Stomach (tissue), 4 donors: ENCODE measurements around the gene FBXO47.

Experiments
- CTCF ChIP-seq, 7 experiments: fragments of 450-650 bp in 4 of 7; fragments of 200-600 bp in 3 of 7; sonication (generic) in 3 of 7; IDR thresholded peaks; one replicate each; pipeline ENCODE4 v1.5.1; 2016 to 2019; ENCODE audit warnings: antibody characterized with exemption in 7 of 7, control low read depth in 2 of 7, mild to moderate bottlenecking in 1 of 7
- POLR2A ChIP-seq, 4 donors: fragments of 450-650 bp; IDR thresholded peaks; one replicate each; pipeline ENCODE4 v1.6.1; 2016; ENCODE audit warnings: antibody characterized with exemption in 4 of 4, control low read depth in 2 of 4, mild to moderate bottlenecking in 1 of 4, moderate library complexity in 1 of 4

DNA sequence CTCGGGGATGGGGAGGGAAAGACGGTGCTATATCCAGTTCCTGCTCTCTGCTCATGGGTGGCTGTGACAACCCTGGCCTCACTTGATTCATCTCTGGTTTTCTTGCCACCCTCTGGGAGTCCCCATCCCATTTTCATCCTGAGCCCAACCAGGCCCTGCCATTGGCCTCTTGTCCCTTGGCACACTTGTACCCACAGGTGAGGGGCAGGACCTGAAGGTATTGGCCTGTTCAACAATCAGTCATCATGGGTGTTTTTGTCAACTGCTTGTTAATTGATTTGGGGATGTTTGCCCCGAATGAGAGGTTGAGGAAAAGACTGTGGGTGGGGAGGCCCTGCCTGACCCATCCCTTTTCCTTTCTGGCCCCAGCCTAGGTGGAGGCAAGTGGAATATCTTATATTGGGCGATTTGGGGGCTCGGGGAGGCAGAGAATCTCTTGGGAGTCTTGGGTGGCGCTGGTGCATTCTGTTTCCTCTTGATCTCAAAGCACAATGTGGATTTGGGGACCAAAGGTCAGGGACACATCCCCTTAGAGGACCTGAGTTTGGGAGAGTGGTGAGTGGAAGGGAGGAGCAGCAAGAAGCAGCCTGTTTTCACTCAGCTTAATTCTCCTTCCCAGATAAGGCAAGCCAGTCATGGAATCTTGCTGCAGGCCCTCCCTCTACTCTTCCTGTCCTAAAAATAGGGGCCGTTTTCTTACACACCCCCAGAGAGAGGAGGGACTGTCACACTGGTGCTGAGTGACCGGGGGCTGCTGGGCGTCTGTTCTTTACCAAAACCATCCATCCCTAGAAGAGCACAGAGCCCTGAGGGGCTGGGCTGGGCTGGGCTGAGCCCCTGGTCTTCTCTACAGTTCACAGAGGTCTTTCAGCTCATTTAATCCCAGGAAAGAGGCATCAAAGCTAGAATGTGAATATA is 46.6 kb downstream of the FBXO47 start:
- TF ChIP-seq POLR2A (IDR thresholded peaks at IDR 0.05) (no peak), CTCF (IDR thresholded peaks at IDR 0.05) (no peak)
